K562 (cell line): Measurements from ENCODE around the gene SLC22A23. TPM values are rescaled to one million over a fixed set of nuclear protein-coding genes. Genes with fewer than 3 reads are reported as not detected.
A peak's percentile ranks its signal among the peaks of the same experiment; 100 is the strongest.

Source experiments
- ATAC-seq: fragments of 200-7000 bp; cut with Tn5 transposase; 3 replicates; pipeline ENCODE4 v1.9.1; 2020; ENCODE audit warnings: moderate library complexity
- BruUV-seq: library from RNA; stranded (reverse); fragments of 400-500 nt; replicated peaks from 2 replicates; lab custom pipeline; 2021; lab: Mats Ljungman, UMichigan
- CTCF ChIA-PET: fragments of 300-600 bp; formaldehyde crosslinking; extraction: SDS; loops from one replicate; lab custom pipeline; 2021; ENCODE audit warnings: low intra/inter-chr PET ratio; lab: Yijun Ruan, JAX
- POLR2A ChIA-PET: fragments of 300-600, 350-650 bp; sonication (Branson Sonifier 250); formaldehyde crosslinking; extraction: SDS; loops from one replicate; lab custom pipeline; 2021; ENCODE audit warnings: antibody characterized with exemption, inconsistent platforms; lab: Yijun Ruan, JAX
- DNase-seq, 4 experiments: peaks; one replicate each; pipeline versions ENCODE4 v3.0.0 to v3.0.0-alpha.2; 2011 to 2018; ENCODE audit warnings: low spot score in 3 of 4, mixed read lengths in 3 of 4; ENCODE audit errors: extremely low read depth in 1 of 4
- FAIRE-seq: peaks from 2 replicates; lab custom pipeline; 2011; peaks lifted over from hg19 to GRCh38; lab: Jason Lieb, UNC
- H2AFZ ChIP-seq: 2 replicates; pipeline ENCODE4 v1.6.0; 2011; ENCODE audit warnings: low read depth, low read length, control low read depth, inconsistent platforms
- H3K27ac ChIP-seq: fragments of 200-600 bp; 3 replicates; pipeline ENCODE4 v1.8.0; 2011; ENCODE audit warnings: low read depth, mild to moderate bottlenecking, control low read depth, inconsistent platforms, low read length, moderate library complexity, mixed read lengths; ENCODE audit errors: extremely low read depth
- H3K27me3 ChIP-seq, 2 experiments: fragments of 300-600 bp in 1 of 2; 2 replicates in 1 of 2; 3 replicates in 1 of 2; pipeline versions ENCODE4 v1.6.0 to v1.8.0; 2011; ENCODE audit warnings: inconsistent platforms in 2 of 2, low read length in 2 of 2, mild to moderate bottlenecking in 1 of 2, mixed read lengths in 1 of 2, moderate library complexity in 1 of 2; ENCODE audit not compliant: control insufficient read depth in 2 of 2, insufficient read depth in 2 of 2
- H3K36me3 ChIP-seq: fragments of 300-600 bp; 3 replicates; pipeline ENCODE4 v1.8.0; 2011; ENCODE audit warnings: mild to moderate bottlenecking, low read length, inconsistent platforms; ENCODE audit not compliant: control insufficient read depth, insufficient read depth
- H3K4me1 ChIP-seq, 2 experiments: fragments of 200-600 bp in 1 of 2; replicated peaks in 1 of 2; 2 replicates in 1 of 2; 3 replicates in 1 of 2; pipeline versions ENCODE4 v1.5.1 to v1.8.0; 2011; ENCODE audit warnings: inconsistent platforms in 2 of 2, low read length in 2 of 2, mild to moderate bottlenecking in 1 of 2, mixed read lengths in 1 of 2, moderate library complexity in 1 of 2; ENCODE audit not compliant: control insufficient read depth in 2 of 2, insufficient read depth in 2 of 2
- H3K4me2 ChIP-seq: 2 replicates; pipeline ENCODE4 v1.6.1; 2011; ENCODE audit warnings: low read length, control low read depth, inconsistent platforms, mixed read lengths; ENCODE audit not compliant: insufficient read depth
- H3K4me3 ChIP-seq: fragments of 200-600 bp; sonication (generic), shearing (Covaris generic); 2 replicates; pipeline ENCODE4 v1.5.1; 2016; ENCODE audit warnings: control low read depth, inconsistent platforms
- H3K79me2 ChIP-seq: fragments of 200-600 bp; 3 replicates; pipeline ENCODE4 v1.8.0; 2011; ENCODE audit warnings: low read length, inconsistent platforms; ENCODE audit not compliant: control insufficient read depth, insufficient read depth
- H3K9ac ChIP-seq, 2 experiments: 2 replicates each; pipeline versions ENCODE4 v1.6.0 to v1.6.1; 2011; ENCODE audit warnings: low read depth in 2 of 2, low read length in 2 of 2, control low read depth in 1 of 2, inconsistent platforms in 1 of 2, mild to moderate bottlenecking in 1 of 2, mixed read lengths in 1 of 2; ENCODE audit not compliant: insufficient read depth in 1 of 2
- H3K9me1 ChIP-seq: one replicate; pipeline ENCODE4 v1.6.0; 2011; ENCODE audit warnings: inconsistent platforms, mild to moderate bottlenecking, low read length, moderate library complexity; ENCODE audit not compliant: control insufficient read depth, insufficient read depth
- H3K9me3 ChIP-seq: replicated peaks from 2 replicates; pipeline ENCODE4 v1.5.1; 2011; ENCODE audit warnings: low read depth, low read length, inconsistent platforms; ENCODE audit not compliant: control insufficient read depth, insufficient read depth
- H4K20me1 ChIP-seq: replicated peaks from 2 replicates; pipeline ENCODE4 v1.6.1; 2011; ENCODE audit warnings: low read length, inconsistent platforms, mixed read lengths; ENCODE audit not compliant: control insufficient read depth, insufficient read depth
- ATF3 ChIP-seq, 2 experiments: fragments of 450-650 bp in 1 of 2; sonication (generic) in 1 of 2; formaldehyde crosslinking in 1 of 2; IDR thresholded peaks in 1 of 2; conservative IDR thresholded peaks in 1 of 2; 2 replicates each; pipeline versions ENCODE4 v1.6.1 to v1.8.1; 2016 to 2023; ENCODE audit warnings: mild to moderate bottlenecking in 2 of 2, moderate library complexity in 2 of 2, inconsistent platforms in 1 of 2, missing genetic modification reagents in 1 of 2
- CBFA2T3 ChIP-seq: fragments of 450-650 bp; IDR thresholded peaks from 2 replicates; pipeline ENCODE4 v1.6.1; 2017
- CEBPG ChIP-seq, 3 experiments: fragments of 200-800 bp in 1 of 3; sonication (Bioruptor generic) in 1 of 3; sonication (generic) in 1 of 3; formaldehyde crosslinking in 1 of 3; IDR thresholded peaks in 2 of 3; conservative IDR thresholded peaks in 1 of 3; 2 replicates each; pipeline versions ENCODE4 v1.6.1 to v1.8.0; 2016 to 2022; ENCODE audit warnings: missing compliant biosample characterization in 2 of 3, missing genetic modification characterization in 2 of 3, mild to moderate bottlenecking in 1 of 3, missing genetic modification reagents in 1 of 3
- DPF2 ChIP-seq: fragments of 450-650 bp; IDR thresholded peaks from 2 replicates; pipeline ENCODE4 v1.6.1; 2016
- ELF1 ChIP-seq: fragments of 200-800 bp; sonication (Bioruptor generic); IDR thresholded peaks from 2 replicates; pipeline ENCODE4 v1.6.1; 2016; ENCODE audit warnings: missing genetic modification characterization, missing compliant biosample characterization
- EP300 ChIP-seq: IDR thresholded peaks from 2 replicates; pipeline ENCODE4 v1.6.1; 2012; ENCODE audit warnings: low read length, improper control_type of control experiment
- HDAC3 ChIP-seq: fragments of 450-650 bp; IDR thresholded peaks from 2 replicates; pipeline ENCODE4 v1.6.1; 2018; ENCODE audit warnings: borderline replicate concordance, mild to moderate bottlenecking, moderate library complexity; ENCODE audit not compliant: partially characterized antibody
- JUND ChIP-seq, 2 experiments: IDR thresholded peaks; 2 replicates in 1 of 2; 3 replicates in 1 of 2; pipeline ENCODE4 v1.6.1; 2011; ENCODE audit warnings: borderline replicate concordance in 2 of 2, low read depth in 2 of 2, low read length in 2 of 2, improper control_type of control experiment in 1 of 2, missing biosample characterization in 1 of 2, missing genetic modification characterization in 1 of 2, missing genetic modification reagents in 1 of 2
- MYNN ChIP-seq, 2 experiments: sonication (generic); formaldehyde crosslinking in 1 of 2; IDR thresholded peaks; 2 replicates each; pipeline versions ENCODE4 v1.5.0 to v1.6.1; 2016 to 2020; ENCODE audit warnings: antibody characterized with exemption in 1 of 2, missing genetic modification reagents in 1 of 2
- SRSF3 ChIP-seq: fragments of 200-400 bp; formaldehyde crosslinking; IDR thresholded peaks from 2 replicates; pipeline ENCODE4 v1.6.1; 2016; ENCODE audit warnings: mild to moderate bottlenecking, low read length, moderate library complexity; ENCODE audit not compliant: insufficient read depth
- TCF3 ChIP-seq: sonication (generic); formaldehyde crosslinking; IDR thresholded peaks from 2 replicates; pipeline ENCODE4 v1.4.0; 2020; ENCODE audit warnings: mild to moderate bottlenecking, missing genetic modification reagents
- TGIF2 ChIP-seq: sonication (generic); formaldehyde crosslinking; IDR thresholded peaks from 2 replicates; pipeline ENCODE4 v1.8.1; 2022; ENCODE audit warnings: mild to moderate bottlenecking, missing genetic modification reagents, moderate library complexity
- ZFPM2 ChIP-seq: fragments of 250-450 bp; sonication (Bioruptor Pico); IDR thresholded peaks from 2 replicates; pipeline ENCODE4 v1.5.1; 2022; ENCODE audit warnings: mild to moderate bottlenecking
- ZNF175 ChIP-seq: fragments of 200-800 bp; sonication (Bioruptor generic); IDR thresholded peaks from 2 replicates; pipeline ENCODE4 v1.6.1; 2016; ENCODE audit warnings: low read depth, mild to moderate bottlenecking, missing genetic modification characterization, missing compliant biosample characterization
- ZNF24 ChIP-seq: fragments of 450-650 bp; IDR thresholded peaks from 2 replicates; pipeline ENCODE4 v1.6.1; 2016
- WGBS: fragments of 100-300 bp; shearing (Covaris generic); methylation state at CpG from one replicate; pipeline ENCODE4 v1.1.6; 2016; ENCODE audit warnings: low coverage, mixed read lengths; ENCODE audit not compliant: insufficient coverage; ENCODE audit errors: missing lambda C conversion rate; 5-methylcytosine and 5-hydroxymethylcytosine counted together
- in situ Hi-C: fragments of 300-500 bp; cut with MboI; formaldehyde crosslinking; loops from 4 replicates; pipeline ENCODE4 v1.15.0; 2018; ENCODE audit warnings: inconsistent platforms, mixed read lengths
- intact Hi-C: fragments of 100-400 bp; cut with micrococcal nuclease; formaldehyde crosslinking; loops from 2 replicates; pipeline ENCODE4 v1.14.2; 2022
- polyA plus RNA-seq, 8 experiments: library from polyadenylated mRNA; depleted of rRNA in 4 of 8; stranded (reverse) in 5 of 8; unstranded in 3 of 8; fragments of >200 nt; fragmentation: Nextera tagmentation in 2 of 8; fragmentation: Illumina TruSeq in 1 of 8; extraction: Ambion mirVana in 2 of 8; extraction: Trizol in 1 of 8; gene quantifications; 2 replicates each; pipeline versions ENCODE4 v1.2.1 to v1.2.3, GENCODE V29; 2011 to 2014; ENCODE audit warnings: inconsistent platforms in 1 of 8, missing spikeins in 1 of 8
- total RNA-seq, 7 experiments: library from RNA; depleted of rRNA in 6 of 7; stranded (reverse); fragments of >200 nt in 6 of 7; fragmentation: Illumina TruSeq in 2 of 7; extraction: Trizol in 2 of 7; gene quantifications; 2 replicates each; pipeline versions ENCODE4 v1.2.1 to v1.2.3, GENCODE V29; 2011 to 2021; ENCODE audit warnings: low replicate concordance in 1 of 7
- TF ChIP-seq, protein P1 (sequence below): sonication (generic); formaldehyde crosslinking; IDR thresholded peaks from 2 replicates; pipeline ENCODE4 v1.8.0; 2022; ENCODE audit warnings: mild to moderate bottlenecking, missing genetic modification reagents
- TF ChIP-seq, protein P2 (sequence below): sonication (generic); IDR thresholded peaks from 2 replicates; pipeline ENCODE4 v1.6.1; 2016

SLC22A23 gene
- total and polyA plus RNA-seq, 9 of the 15 experiments (the other 6 are each of a cell fraction or from before 2014, with no cell fraction given) = 0.30 to 8.7 (median 2.5) TPM

DNA sequence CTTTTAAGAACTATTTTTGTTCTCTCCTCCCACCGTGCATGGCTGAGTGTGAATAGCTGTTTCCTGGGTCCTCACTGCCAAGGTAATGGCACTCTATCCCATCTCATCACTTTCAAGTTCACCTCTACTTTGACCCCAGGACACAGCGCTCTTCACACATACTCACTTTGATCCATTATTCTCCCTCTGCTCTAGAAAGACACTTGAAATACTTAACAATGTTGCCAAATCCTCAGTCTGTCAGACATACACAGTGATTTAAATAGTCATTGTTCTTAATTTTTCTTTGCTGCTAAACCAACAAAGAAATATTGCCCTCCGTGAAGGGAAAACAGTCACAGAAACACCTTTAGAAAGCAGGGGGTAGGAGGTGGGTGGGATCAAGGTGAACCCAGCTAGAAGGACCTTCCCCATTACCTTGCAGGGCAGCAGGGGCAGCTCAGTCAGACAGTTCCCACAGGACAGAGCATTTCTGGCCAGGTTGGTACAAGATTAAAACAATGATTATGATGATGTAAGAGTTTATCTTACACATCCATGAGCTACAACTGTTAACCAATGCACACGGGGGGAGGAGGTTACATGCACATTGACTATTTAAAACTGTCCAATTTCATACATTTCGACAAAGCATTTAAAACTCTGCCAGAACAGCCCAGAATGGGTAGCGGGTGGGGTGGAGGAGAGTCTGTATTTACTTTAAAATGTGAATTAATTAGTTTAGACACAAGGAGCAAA lies 2.4 kb downstream of the SLC22A23 start:
- H3K36me3 ChIP-seq = no peaks in the 10 kb centered on the region; the same call in 2 of the 3 replicates
- FAIRE-seq = peak; percentile 6
- in situ Hi-C loops = no loop called here
- peaks cover 25% of the 10 kb centered on the region for H3K79me2 ChIP-seq
- H3K27me3 ChIP-seq = 0 out of 5 replicates have a peak, but pooled peaks cover 0 to 7% of the 10 kb centered on the region in 2 experiments
- CTCF ChIA-PET = interaction anchor here (0.9 kb wide), 1 partner anchor 171 kb away, joined by 3 read pairs; no protein-coding TSS in a partner anchor
- peaks cover 17% of the 10 kb centered on the region for H4K20me1 ChIP-seq
- DNase-seq = no peak
- peak overlapping the region; percentile 82 for H3K4me2 ChIP-seq
- ATAC-seq = no peak
- H3K9me1 ChIP-seq = no peaks in the 10 kb centered on the region
- POLR2A ChIA-PET = interaction anchor here (0.7 to 3.2 kb wide), 9 partner anchors 8 to 173 kb away, joined by 3 to 19 read pairs (median 4); no protein-coding TSS in a partner anchor
- no peaks in the 10 kb centered on the region for H3K9me3 ChIP-seq
- no peak overlapping the region for H2AFZ ChIP-seq
- H3K27ac ChIP-seq = no peak overlapping the region
- peak overlapping the region; percentile 43; the same call in 1 of the 2 replicates for H3K4me3 ChIP-seq
- 31% methylated on average over 6 of the region's 6 CpGs for WGBS
- peaks cover 24 to 40% of the 10 kb centered on the region in 2 experiments for H3K4me1 ChIP-seq
- TSS peak; percentile 36 for BruUV-seq
- intact Hi-C loops = loop anchor here (2.0 to 5.0 kb wide), 2 partner anchors 44 to 278 kb away; no protein-coding TSS in a partner anchor
- H3K9ac ChIP-seq = peak overlapping the region in 1 of 2 experiments; percentile 48; a peak in 1 of 4 replicates
- TF ChIP-seq EP300 (peak; percentile 18; the same call in 1 of the 2 replicates), CBFA2T3 (peak; percentile 18; the same call in 1 of the 2 replicates), DPF2 (0 out of 2 replicates have a peak, but pooled peaks have one; percentile 7), ZNF24 (no peak), ZFPM2 (no peak), ELF1 (tag) (no peak), HDAC3 (no peak), JUND (IDR thresholded peaks at IDR 0.05; ENCODE audit: borderline replicate concordance, low read depth, low read length) (0 out of 2 replicates have a peak, but pooled peaks have one; percentile 15), JUND (tag; IDR thresholded peaks at IDR 0.05; ENCODE audit: borderline replicate concordance, low read depth, low read length) (no peak; the same call in 2 of the 3 replicates), SRSF3 (no peak), TGIF2 (CRISPR knock-in tag) (no peak), MYNN (IDR thresholded peaks at IDR 0.05) (no peak), MYNN (CRISPR knock-in tag; IDR thresholded peaks at IDR 0.05) (no peak), TCF3 (0 out of 2 replicates have a peak, but pooled peaks have one; percentile 29), CEBPG (CRISPR knock-in tag; IDR thresholded peaks at IDR 0.05) (no peak), CEBPG (tag; conservative IDR thresholded peaks at IDR 0.05 in 1 of 2, IDR thresholded peaks at IDR 0.05 in 1 of 2) (peak; percentile 60 to 81; a peak in 3 of 4 replicates), ATF3 (IDR thresholded peaks at IDR 0.05) (peak; percentile 86), ATF3 (CRISPR knock-in tag; conservative IDR thresholded peaks at IDR 0.05) (no peak), ZNF175 (CRISPR knock-in tag) (no peak)
- TF ChIP-seq, protein P1, sequence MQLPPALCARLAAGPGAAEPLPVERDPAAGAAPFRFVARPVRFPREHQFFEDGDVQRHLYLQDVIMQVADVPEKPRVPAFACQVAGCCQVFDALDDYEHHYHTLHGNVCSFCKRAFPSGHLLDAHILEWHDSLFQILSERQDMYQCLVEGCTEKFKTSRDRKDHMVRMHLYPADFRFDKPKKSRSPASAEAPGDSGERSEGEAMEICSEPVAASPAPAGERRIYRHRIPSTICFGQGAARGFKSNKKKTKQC (CRISPR knock-in tag) = no peak
- TF ChIP-seq, protein P2, sequence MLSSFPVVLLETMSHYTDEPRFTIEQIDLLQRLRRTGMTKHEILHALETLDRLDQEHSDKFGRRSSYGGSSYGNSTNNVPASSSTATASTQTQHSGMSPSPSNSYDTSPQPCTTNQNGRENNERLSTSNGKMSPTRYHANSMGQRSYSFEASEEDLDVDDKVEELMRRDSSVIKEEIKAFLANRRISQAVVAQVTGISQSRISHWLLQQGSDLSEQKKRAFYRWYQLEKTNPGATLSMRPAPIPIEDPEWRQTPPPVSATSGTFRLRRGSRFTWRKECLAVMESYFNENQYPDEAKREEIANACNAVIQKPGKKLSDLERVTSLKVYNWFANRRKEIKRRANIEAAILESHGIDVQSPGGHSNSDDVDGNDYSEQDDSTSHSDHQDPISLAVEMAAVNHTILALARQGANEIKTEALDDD = peak; percentile 76
